IMR-90 (cell line): ENCODE results near the gene TNRC18. TPM values are rescaled to one million over a fixed set of nuclear protein-coding genes. Genes with fewer than 3 reads are reported as not detected.

ENCODE experiments used
- ATAC-seq: fragments of 200-7000 bp; cut with Tn5 transposase; 2 replicates; pipeline ENCODE4 v1.9.1; 2020; ENCODE audit warnings: low read depth, mild to moderate bottlenecking, moderate library complexity
- BruUV-seq: library from RNA; stranded (reverse); fragments of 400-500 nt; replicated peaks from 2 replicates; lab custom pipeline; 2021; lab: Mats Ljungman, UMichigan
- CTCF ChIA-PET: fragments of 300-600 bp; formaldehyde crosslinking; extraction: SDS; loops from one replicate; lab custom pipeline; 2021; ENCODE audit warnings: antibody characterized with exemption; lab: Yijun Ruan, JAX
- POLR2A ChIA-PET: fragments of 300-600 bp; sonication (Branson Sonifier 250); formaldehyde crosslinking; loops from one replicate; lab custom pipeline; 2022; ENCODE audit warnings: antibody characterized with exemption; ENCODE audit not compliant: unreplicated experiment; lab: Charles Lee
- DNase-seq: peaks from one replicate; pipeline ENCODE4 v3.0.0; 2013
- H2AFZ ChIP-seq: replicated peaks from 2 replicates; pipeline ENCODE3; 2013; ENCODE audit warnings: low read length, mild to moderate bottlenecking; ENCODE audit not compliant: poor library complexity
- H2AK5ac ChIP-seq: 2 replicates; pipeline ENCODE4 v1.6.1; 2013; ENCODE audit warnings: low read depth, low read length, inconsistent platforms
- H2AK9ac ChIP-seq: replicated peaks from 2 replicates; pipeline ENCODE3; 2013; ENCODE audit warnings: mild to moderate bottlenecking, low read depth, low read length, moderate library complexity; ENCODE audit not compliant: poor library complexity
- H2BK120ac ChIP-seq: 2 replicates; pipeline ENCODE4 v1.6.1; 2013; ENCODE audit warnings: low read depth, low read length, inconsistent platforms
- H2BK15ac ChIP-seq: 3 replicates; pipeline ENCODE4 v1.6.1; 2013; ENCODE audit warnings: low read depth, low read length, inconsistent platforms
- H2BK20ac ChIP-seq: 2 replicates; pipeline ENCODE4 v1.6.1; 2013; ENCODE audit warnings: low read depth, mild to moderate bottlenecking, inconsistent platforms, low read length, moderate library complexity
- H2BK5ac ChIP-seq: 2 replicates; pipeline ENCODE4 v1.6.1; 2013; ENCODE audit warnings: mild to moderate bottlenecking, low read depth, low read length, inconsistent platforms; ENCODE audit not compliant: poor library complexity, severe bottlenecking
- H3K14ac ChIP-seq: replicated peaks from 2 replicates; pipeline ENCODE4 v1.6.1; 2013; ENCODE audit warnings: low read depth, low read length, inconsistent platforms
- H3K18ac ChIP-seq: 2 replicates; pipeline ENCODE4 v1.6.1; 2013; ENCODE audit warnings: low read depth, low read length, control low read depth
- H3K23ac ChIP-seq: 2 replicates; pipeline ENCODE4 v1.6.1; 2013; ENCODE audit warnings: low read depth, low read length, inconsistent platforms
- H3K27ac ChIP-seq: 2 replicates; pipeline ENCODE4 v1.5.1; 2013; ENCODE audit warnings: mild to moderate bottlenecking, control low read depth, low read length; ENCODE audit not compliant: insufficient read depth
- H3K27me3 ChIP-seq: 2 replicates; pipeline ENCODE4 v1.6.1; 2013; ENCODE audit warnings: low read length; ENCODE audit not compliant: control insufficient read depth, insufficient read depth
- H3K36me3 ChIP-seq: 2 replicates; pipeline ENCODE4 v1.6.1; 2013; ENCODE audit warnings: low read length, mixed read lengths; ENCODE audit not compliant: control insufficient read depth, insufficient read depth
- H3K4ac ChIP-seq: 2 replicates; pipeline ENCODE4 v1.6.1; 2013; ENCODE audit warnings: low read depth, low read length, inconsistent platforms
- H3K4me1 ChIP-seq: 2 replicates; pipeline ENCODE4 v1.6.1; 2013; ENCODE audit warnings: low read length, mixed read lengths; ENCODE audit not compliant: control insufficient read depth, insufficient read depth
- H3K4me2 ChIP-seq: 2 replicates; pipeline ENCODE4 v1.6.1; 2013; ENCODE audit warnings: low read depth, mild to moderate bottlenecking, control low read depth, low read length, moderate library complexity
- H3K4me3 ChIP-seq: 2 replicates; pipeline ENCODE4 v1.5.1; 2013; ENCODE audit warnings: low read depth, mild to moderate bottlenecking, control low read depth, low read length, moderate library complexity; ENCODE audit not compliant: insufficient read depth
- H3K56ac ChIP-seq: 2 replicates; pipeline ENCODE4 v1.6.1; 2013; ENCODE audit warnings: low read length, inconsistent platforms; ENCODE audit not compliant: insufficient read depth; ENCODE audit errors: extremely low read depth
- H3K79me1 ChIP-seq, 2 experiments: 2 replicates each; pipeline ENCODE4 v1.6.1; 2013; ENCODE audit warnings: low read length in 2 of 2, inconsistent platforms in 1 of 2, low read depth in 1 of 2
- H3K9ac ChIP-seq: 2 replicates; pipeline ENCODE4 v1.6.1; 2013; ENCODE audit warnings: low read depth, low read length, control low read depth
- H3K9me1 ChIP-seq: 2 replicates; pipeline ENCODE4 v1.6.1; 2013; ENCODE audit warnings: low read length, inconsistent platforms; ENCODE audit not compliant: insufficient read depth
- H3K9me3 ChIP-seq: 2 replicates; pipeline ENCODE4 v1.6.1; 2013; ENCODE audit warnings: low read length; ENCODE audit not compliant: control insufficient read depth, insufficient read depth
- H4K20me1 ChIP-seq: 2 replicates; pipeline ENCODE4 v1.6.1; 2013; ENCODE audit warnings: low read length, inconsistent platforms; ENCODE audit not compliant: insufficient read depth
- H4K5ac ChIP-seq: 2 replicates; pipeline ENCODE4 v1.6.1; 2013; ENCODE audit warnings: mild to moderate bottlenecking, low read depth, low read length, control low read depth
- H4K8ac ChIP-seq, 2 experiments: 2 replicates each; pipeline ENCODE4 v1.6.1; 2013; ENCODE audit warnings: low read depth in 2 of 2, low read length in 2 of 2, control low read depth in 1 of 2, inconsistent platforms in 1 of 2
- H4K91ac ChIP-seq: 2 replicates; pipeline ENCODE4 v1.6.1; 2013; ENCODE audit warnings: low read depth, low read length, inconsistent platforms; ENCODE audit not compliant: insufficient read depth
- BHLHE40 ChIP-seq: fragments of 150-350 bp; IDR thresholded peaks from 2 replicates; pipeline ENCODE4 v1.6.1; 2016; ENCODE audit warnings: mild to moderate bottlenecking, low read depth, low read length
- CEBPB ChIP-seq: IDR thresholded peaks from 2 replicates; pipeline ENCODE4 v1.6.1; 2012; ENCODE audit warnings: low read depth, low read length, improper control_type of control experiment
- CHD1 ChIP-seq: IDR thresholded peaks from 2 replicates; pipeline ENCODE4 v1.6.1; 2012; ENCODE audit warnings: low read depth, low read length, improper control_type of control experiment
- FOS ChIP-seq: fragments of 150-350 bp; IDR thresholded peaks from 2 replicates; pipeline ENCODE4 v1.6.1; 2016; ENCODE audit warnings: low read depth, low read length
- MAFK ChIP-seq: IDR thresholded peaks from 2 replicates; pipeline ENCODE4 v1.6.1; 2012; ENCODE audit warnings: low read depth, low read length, improper control_type of control experiment
- MAZ ChIP-seq: IDR thresholded peaks from 2 replicates; pipeline ENCODE4 v1.6.1; 2012; ENCODE audit warnings: low read depth, mild to moderate bottlenecking, low read length, improper control_type of control experiment, moderate library complexity, borderline replicate concordance
- MXI1 ChIP-seq: IDR thresholded peaks from 2 replicates; pipeline ENCODE4 v1.6.1; 2012; ENCODE audit warnings: low read depth, mild to moderate bottlenecking, low read length, moderate library complexity, borderline replicate concordance
- NFE2L2 ChIP-seq: fragments of 150-350 bp; IDR thresholded peaks from 2 replicates; pipeline ENCODE4 v1.6.1; 2016; ENCODE audit warnings: low read depth, mild to moderate bottlenecking, low read length
- POLR2A ChIP-seq: IDR thresholded peaks from 2 replicates; pipeline ENCODE4 v1.6.1; 2012; ENCODE audit warnings: mild to moderate bottlenecking, low read depth, low read length
- RAD21 ChIP-seq: IDR thresholded peaks from 2 replicates; pipeline ENCODE4 v1.6.1; 2012; ENCODE audit warnings: low read length, improper control_type of control experiment
- RCOR1 ChIP-seq: IDR thresholded peaks from 2 replicates; pipeline ENCODE4 v1.6.1; 2012; ENCODE audit warnings: mild to moderate bottlenecking, low read length, improper control_type of control experiment; ENCODE audit not compliant: insufficient replicate concordance
- RFX5 ChIP-seq: IDR thresholded peaks from 2 replicates; pipeline ENCODE4 v1.8.0; 2012; ENCODE audit warnings: low read depth, mild to moderate bottlenecking, low read length, moderate library complexity
- SMC3 ChIP-seq: fragments of 150-350 bp; IDR thresholded peaks from 2 replicates; pipeline ENCODE4 v1.6.1; 2016; ENCODE audit warnings: low read depth, mild to moderate bottlenecking, antibody characterized with exemption, low read length, moderate library complexity
- USF2 ChIP-seq: fragments of 150-350 bp; IDR thresholded peaks from 2 replicates; pipeline ENCODE4 v1.6.1; 2017; ENCODE audit warnings: mild to moderate bottlenecking, antibody characterized with exemption, low read length, low read depth
- WGBS, 2 experiments: methylation state at CpG; one replicate each; pipeline versions ENCODE4 v1.1.5 to v1.1.7; 2013; ENCODE audit warnings: missing lambda C conversion rate in 2 of 2; ENCODE audit not compliant: insufficient read length in 1 of 2; ENCODE audit errors: extremely low coverage in 2 of 2; 5-methylcytosine and 5-hydroxymethylcytosine counted together
- dilution Hi-C: fragments of 300-500 bp; cut with HindIII; formaldehyde crosslinking; loops from one replicate; pipeline ENCODE4 v1.14.3; 2018; ENCODE audit warnings: low sequenced_read_pairs; ENCODE audit not compliant: unreplicated experiment
- in situ Hi-C: fragments of 300-500 bp; cut with MboI; formaldehyde crosslinking; loops from 3 replicates; pipeline ENCODE4 v1.14.3; 2019; ENCODE audit warnings: low sequenced_read_pairs, inconsistent platforms, mixed read lengths
- intact Hi-C: fragments of 100-400 bp; cut with micrococcal nuclease; formaldehyde crosslinking; loops from 2 replicates; pipeline ENCODE4 v1.10.0; 2022
- polyA plus RNA-seq, 3 experiments: library from polyadenylated mRNA; depleted of rRNA; stranded (reverse); fragments of >200 nt; gene quantifications; 2 replicates each; pipeline ENCODE4 v1.2.3, GENCODE V29; 2012; ENCODE audit warnings: low replicate concordance in 1 of 3
- total RNA-seq: library from RNA; depleted of rRNA; stranded (reverse); fragments of >200 nt; gene quantifications from 2 replicates; pipeline ENCODE4 v1.2.3, GENCODE V29; 2012
- TF ChIP-seq, protein P1 (sequence below): conservative IDR thresholded peaks from 2 replicates; pipeline ENCODE4 v1.5.1; 2012; ENCODE audit warnings: mild to moderate bottlenecking, low read depth, low read length, improper control_type of control experiment
- TF ChIP-seq, protein P2 (sequence below): fragments of 150-350 bp; IDR thresholded peaks from 2 replicates; pipeline ENCODE4 v1.6.1; 2016; ENCODE audit warnings: low read depth, mild to moderate bottlenecking, low read length, moderate library complexity, borderline replicate concordance

TNRC18 gene
- total and polyA plus RNA-seq, 2 of the 4 experiments (the other 2 are of a cell fraction) = 4.7 to 29.6 TPM

DNA sequence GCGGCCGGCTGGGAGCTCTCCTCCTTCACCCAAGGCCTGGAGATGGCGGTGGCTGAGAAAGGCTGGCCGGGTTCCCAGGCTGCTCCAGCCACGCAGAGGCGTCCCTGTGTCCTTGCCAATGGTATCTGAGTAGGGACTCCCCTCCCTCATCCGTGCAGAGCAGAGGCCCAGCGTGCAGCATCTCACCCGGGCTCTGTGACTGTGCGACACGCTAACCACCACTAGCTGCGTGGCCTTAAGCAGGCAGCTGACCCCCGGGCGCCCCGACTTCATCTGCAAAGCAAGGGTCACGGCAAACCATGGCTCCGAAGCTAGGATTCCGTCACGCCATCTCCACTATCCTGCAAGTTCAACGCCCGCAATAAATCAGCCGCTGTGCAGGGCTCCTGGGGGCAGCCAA, 47.2 kb upstream of the TNRC18 start:
- Histone ChIP-seq H4K5ac (no peak overlapping the region), H3K27me3 (no peaks in the 10 kb centered on the region), H4K20me1 (peaks cover 3% of the 10 kb centered on the region), H3K36me3 (peaks cover 6% of the 10 kb centered on the region; the same call in 1 of the 2 replicates), H2BK20ac (no peak overlapping the region), H3K79me1 (no peaks in the 10 kb centered on the region), H2BK15ac (no peak overlapping the region), H3K9me1 (peaks cover 6% of the 10 kb centered on the region; the same call in 1 of the 2 replicates), H3K56ac (no peak overlapping the region), H2AK9ac (no peak overlapping the region), H3K18ac (no peak overlapping the region), H3K9ac (no peak overlapping the region), H3K27ac (no peak overlapping the region), H3K4me3 (no peak overlapping the region), H3K9me3 (peaks cover 7% of the 10 kb centered on the region), H3K4me2 (no peak overlapping the region), H2AK5ac (no peak overlapping the region), H3K4me1 (no peaks in the 10 kb centered on the region), H2AFZ (peak overlapping the region; percentile 23), H3K4ac (no peak overlapping the region), H2BK5ac (no peak overlapping the region), H3K23ac (no peak overlapping the region), H4K91ac (no peak overlapping the region), H4K8ac (no peak overlapping the region), H2BK120ac (no peak overlapping the region), H3K14ac (no peak overlapping the region)
- in situ Hi-C loops (no loop called here), dilution Hi-C loops (no loop called here), intact Hi-C loops (no loop called here)
- POLR2A ChIA-PET = no interaction called here
- peak; percentile 40 for DNase-seq
- CTCF ChIA-PET = no interaction called here
- TF ChIP-seq NFE2L2 (no peak), USF2 (no peak), MAZ (no peak), RFX5 (no peak), BHLHE40 (no peak), MAFK (no peak), POLR2A (no peak), MXI1 (no peak), FOS (no peak), RCOR1 (no peak), CHD1 (no peak), SMC3 (no peak), RAD21 (no peak), CEBPB (no peak)
- TF ChIP-seq, protein P1, sequence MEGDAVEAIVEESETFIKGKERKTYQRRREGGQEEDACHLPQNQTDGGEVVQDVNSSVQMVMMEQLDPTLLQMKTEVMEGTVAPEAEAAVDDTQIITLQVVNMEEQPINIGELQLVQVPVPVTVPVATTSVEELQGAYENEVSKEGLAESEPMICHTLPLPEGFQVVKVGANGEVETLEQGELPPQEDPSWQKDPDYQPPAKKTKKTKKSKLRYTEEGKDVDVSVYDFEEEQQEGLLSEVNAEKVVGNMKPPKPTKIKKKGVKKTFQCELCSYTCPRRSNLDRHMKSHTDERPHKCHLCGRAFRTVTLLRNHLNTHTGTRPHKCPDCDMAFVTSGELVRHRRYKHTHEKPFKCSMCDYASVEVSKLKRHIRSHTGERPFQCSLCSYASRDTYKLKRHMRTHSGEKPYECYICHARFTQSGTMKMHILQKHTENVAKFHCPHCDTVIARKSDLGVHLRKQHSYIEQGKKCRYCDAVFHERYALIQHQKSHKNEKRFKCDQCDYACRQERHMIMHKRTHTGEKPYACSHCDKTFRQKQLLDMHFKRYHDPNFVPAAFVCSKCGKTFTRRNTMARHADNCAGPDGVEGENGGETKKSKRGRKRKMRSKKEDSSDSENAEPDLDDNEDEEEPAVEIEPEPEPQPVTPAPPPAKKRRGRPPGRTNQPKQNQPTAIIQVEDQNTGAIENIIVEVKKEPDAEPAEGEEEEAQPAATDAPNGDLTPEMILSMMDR = no peak
- TF ChIP-seq, protein P2, sequence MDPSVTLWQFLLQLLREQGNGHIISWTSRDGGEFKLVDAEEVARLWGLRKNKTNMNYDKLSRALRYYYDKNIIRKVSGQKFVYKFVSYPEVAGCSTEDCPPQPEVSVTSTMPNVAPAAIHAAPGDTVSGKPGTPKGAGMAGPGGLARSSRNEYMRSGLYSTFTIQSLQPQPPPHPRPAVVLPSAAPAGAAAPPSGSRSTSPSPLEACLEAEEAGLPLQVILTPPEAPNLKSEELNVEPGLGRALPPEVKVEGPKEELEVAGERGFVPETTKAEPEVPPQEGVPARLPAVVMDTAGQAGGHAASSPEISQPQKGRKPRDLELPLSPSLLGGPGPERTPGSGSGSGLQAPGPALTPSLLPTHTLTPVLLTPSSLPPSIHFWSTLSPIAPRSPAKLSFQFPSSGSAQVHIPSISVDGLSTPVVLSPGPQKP = no peak
- WGBS, 2 experiments = 56% methylated on average over 13 of the region's 22 CpGs; no CpG with 5 or more reads in 1 of the 2 experiments
- ATAC-seq = peak; percentile 43
- no TSS peak for BruUV-seq
